Stimulated activated CD8-positive, alpha-beta memory T cell treated with anti-CD3 and anti-CD28 coated beads, Interleukin-15, amount 100 ng/mL, for 24 hours (primary cell): ENCODE data around the gene OR6K6.

Experiments used
- DNase-seq: peaks from one replicate; pipeline ENCODE4 v3.0.0-alpha.2; 2020; ENCODE audit warnings: low read depth

Gene OR6K6

GRCh38 chr1:158754420-158754819, at the start of gene OR6K6:
TSS of gene OR6K6 (plus strand) at chr1:158754720. CDS start at chr1:158754888, 168 bp downstream.
- no peak for DNase-seq

GRCh38 chr1:158706096-158706495, 48.4 kb upstream of the OR6K6 start:
- DNase-seq, result no peak

GRCh38 chr1:158711098-158711497, 43.4 kb upstream of the OR6K6 start:
- DNase-seq, result no peak

GRCh38 chr1:158714754-158715153, 39.8 kb upstream of the OR6K6 start:
- no peak for DNase-seq

- DNase-seq, result no peak
These were observed 38.2 kb upstream of the OR6K6 start for GRCh38 chr1:158716335-158716734.

- DNase-seq, result no peak
These were observed 37.2 kb upstream of the OR6K6 start for GRCh38 chr1:158717344-158717743.

GRCh38 chr1:158719664-158720063, 34.9 kb upstream of the OR6K6 start:
- no peak for DNase-seq

- no peak for DNase-seq
These were observed 33.9 kb upstream of the OR6K6 start, which contains the start of gene OR6K3 for GRCh38 chr1:158720620-158721019. TSS of gene OR6K3 (minus strand) at chr1:158720720. CDS start at chr1:158718115, 2,605 bp downstream.

- DNase-seq, result no peak
These were observed 30.1 kb upstream of the OR6K6 start for GRCh38 chr1:158724442-158724841.

- no peak for DNase-seq
These were observed 25.9 kb upstream of the OR6K6 start for GRCh38 chr1:158728510-158729225.

GRCh38 chr1:158730453-158730852, 24.1 kb upstream of the OR6K6 start:
- DNase-seq, result no peak

- DNase-seq, result no peak
These were observed 22.8 kb upstream of the OR6K6 start for GRCh38 chr1:158731707-158732106.

GRCh38 chr1:158732524-158732923, 22.0 kb upstream of the OR6K6 start:
- DNase-seq, result no peak

- no peak for DNase-seq
These were observed 18.7 kb upstream of the OR6K6 start for GRCh38 chr1:158735848-158736247.

- DNase-seq, result no peak
These were observed 2.3 kb upstream of the OR6K6 start for GRCh38 chr1:158752155-158752712.

GRCh38 chr1:158771950-158772866, 17.7 kb downstream of the OR6K6 start, which contains the start of gene OR6N1:
TSS of gene OR6N1 (minus strand) at chr1:158772195. CDS start at chr1:158766682, 5,513 bp downstream.
- no peak for DNase-seq

GRCh38 chr1:158781104-158781503, 26.6 kb downstream of the OR6K6 start, which contains the start of gene OR6N2:
TSS of gene OR6N2 (minus strand) at chr1:158781204. CDS start at chr1:158777635, 3,569 bp downstream.
- DNase-seq, result no peak

GRCh38 chr1:158793604-158794003, 39.1 kb downstream of the OR6K6 start:
- DNase-seq, result no peak

- DNase-seq, result no peak
These were observed 39.7 kb downstream of the OR6K6 start for GRCh38 chr1:158794247-158794646.

- DNase-seq, result no peak
These were observed 44.0 kb downstream of the OR6K6 start for GRCh38 chr1:158798531-158798930.

GRCh38 chr1:158799689-158800088, 45.2 kb downstream of the OR6K6 start:
- no peak for DNase-seq

- no peak for DNase-seq
These were observed 46.0 kb downstream of the OR6K6 start for GRCh38 chr1:158800526-158800925.
